Hepatic stellate cell (primary cell): ENCODE results near the gene SH3BP1.
"Not testable (repeated sequence)": the region's sequence is repeated elsewhere in the genome, so short reads cannot be mapped to it uniquely, and the experiment has no call there.

ENCODE experiments used
- DNase-seq: peaks from one replicate; pipeline ENCODE4 v3.0.0; 2011; ENCODE audit warnings: low spot score

SH3BP1 gene

GRCh38 chr22:37633625-37634416 is 5.6 kb upstream of the SH3BP1 start:
- peak; percentile 94 for DNase-seq

DNA sequence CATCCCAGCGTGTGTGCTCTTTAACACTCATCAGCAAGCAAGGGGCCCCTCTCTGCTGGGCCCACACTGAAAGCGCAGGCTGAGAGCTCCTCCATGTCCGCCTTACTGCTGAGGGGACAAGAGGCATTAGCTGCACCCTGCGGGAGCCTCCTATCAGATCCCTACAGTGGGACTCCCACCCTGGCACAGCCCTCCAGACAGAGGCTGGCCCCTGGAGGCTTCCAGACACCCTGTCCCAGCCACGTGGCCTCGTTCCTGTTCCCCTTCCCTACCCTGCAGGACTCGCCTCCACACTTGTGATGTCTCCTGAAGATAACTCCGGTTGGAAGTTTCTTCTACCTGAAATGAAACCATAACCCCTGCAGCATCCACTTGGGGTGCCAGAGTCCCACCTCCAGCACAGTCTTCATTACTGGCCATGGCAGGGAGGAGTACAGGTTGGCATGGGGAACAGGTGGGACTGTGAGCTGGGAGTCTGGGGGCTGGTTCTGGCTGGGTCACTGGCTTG is 5.0 kb upstream of the SH3BP1 start:
- no peak for DNase-seq

GRCh38 chr22:37635157-37635556 is 4.3 kb upstream of the SH3BP1 start:
- no peak for DNase-seq

DNA sequence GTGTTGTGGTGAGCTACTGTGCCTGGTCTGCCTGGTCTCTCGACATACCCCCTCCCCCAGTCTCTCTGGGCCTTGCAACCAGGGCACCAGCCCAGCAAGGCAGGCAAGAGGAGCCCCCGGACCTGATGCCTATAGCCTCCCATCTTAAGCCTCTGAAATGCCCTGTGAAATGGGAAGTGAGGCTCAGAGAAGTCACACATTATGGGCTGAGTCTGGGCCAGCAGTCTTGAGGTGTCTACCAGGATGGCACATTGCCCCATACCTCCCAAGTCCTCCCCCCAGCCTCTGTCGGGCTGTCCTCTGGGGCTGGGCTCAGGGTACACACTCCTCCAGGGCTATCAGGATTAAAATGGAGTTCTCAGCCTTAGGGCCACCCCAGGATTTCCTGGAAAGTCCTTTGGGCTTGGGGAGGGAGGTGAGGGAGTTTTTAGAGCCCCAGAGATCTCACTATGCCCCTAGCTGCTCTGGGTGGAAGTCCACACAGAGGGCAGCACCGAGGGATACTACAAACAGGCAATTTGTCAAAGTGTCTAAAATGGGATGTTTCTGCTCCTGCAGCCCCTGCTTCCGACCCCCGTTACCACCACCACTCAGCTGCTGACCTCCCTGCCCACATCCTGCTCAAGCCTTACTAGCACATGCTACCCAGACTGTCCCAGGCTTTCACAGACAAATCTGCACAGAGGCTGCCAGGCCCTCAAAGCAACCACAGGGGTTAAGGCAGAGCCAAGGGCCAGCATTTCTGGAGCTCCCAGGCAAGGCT is 3.1 kb upstream of the SH3BP1 start:
- peak; percentile 81 for DNase-seq

DNA sequence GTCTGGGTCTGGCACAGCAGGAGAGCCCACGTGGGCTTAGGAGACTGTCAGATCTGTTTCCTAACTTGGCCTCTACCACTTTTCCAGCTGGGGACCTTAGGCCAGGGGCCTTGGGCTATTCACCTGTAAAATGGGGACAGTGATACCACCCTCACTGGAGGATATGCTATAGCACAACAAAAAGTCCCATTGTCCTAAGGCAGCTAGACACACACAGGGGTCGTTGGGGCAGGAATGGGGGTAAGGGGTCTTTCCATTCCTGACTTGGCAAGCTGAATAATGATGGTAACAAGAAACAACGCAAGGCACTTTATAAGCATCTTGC is 2.6 kb upstream of the SH3BP1 start:
- DNase-seq, result no peak

DNA sequence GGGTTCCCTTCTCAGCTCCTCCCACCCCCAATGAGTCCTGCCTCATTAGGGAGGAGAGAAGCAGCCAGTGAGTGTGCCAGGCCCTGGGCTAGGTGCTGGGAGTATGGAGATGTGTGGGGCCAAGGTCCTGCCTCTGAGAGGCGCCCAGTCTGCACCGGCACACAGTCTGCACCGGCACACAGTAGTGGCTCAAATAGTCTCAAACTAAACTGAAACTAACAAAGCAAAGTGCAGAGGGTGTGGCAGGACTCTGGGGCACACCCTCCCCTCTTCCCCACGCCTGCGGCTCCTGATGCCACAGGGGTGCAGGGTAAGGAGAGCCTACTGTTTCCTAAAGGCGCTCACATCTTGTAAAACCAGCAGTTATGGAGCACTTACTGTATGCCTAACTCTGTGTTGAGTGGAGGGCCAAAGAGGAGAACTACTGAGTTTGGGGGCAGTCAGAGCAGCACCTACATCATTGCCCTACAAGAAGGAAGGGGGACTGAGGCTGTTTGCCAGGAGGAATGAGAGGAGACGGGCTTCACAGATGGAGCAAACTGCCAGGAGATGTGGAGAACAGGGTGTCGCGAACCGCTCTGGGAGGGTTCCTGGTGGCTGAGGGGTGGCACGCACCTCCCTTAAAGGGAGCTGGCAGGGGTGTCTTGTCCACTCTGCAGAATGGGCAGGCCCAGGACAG is 939 bp upstream of the SH3BP1 start:
- DNase-seq, result no peak

DNA sequence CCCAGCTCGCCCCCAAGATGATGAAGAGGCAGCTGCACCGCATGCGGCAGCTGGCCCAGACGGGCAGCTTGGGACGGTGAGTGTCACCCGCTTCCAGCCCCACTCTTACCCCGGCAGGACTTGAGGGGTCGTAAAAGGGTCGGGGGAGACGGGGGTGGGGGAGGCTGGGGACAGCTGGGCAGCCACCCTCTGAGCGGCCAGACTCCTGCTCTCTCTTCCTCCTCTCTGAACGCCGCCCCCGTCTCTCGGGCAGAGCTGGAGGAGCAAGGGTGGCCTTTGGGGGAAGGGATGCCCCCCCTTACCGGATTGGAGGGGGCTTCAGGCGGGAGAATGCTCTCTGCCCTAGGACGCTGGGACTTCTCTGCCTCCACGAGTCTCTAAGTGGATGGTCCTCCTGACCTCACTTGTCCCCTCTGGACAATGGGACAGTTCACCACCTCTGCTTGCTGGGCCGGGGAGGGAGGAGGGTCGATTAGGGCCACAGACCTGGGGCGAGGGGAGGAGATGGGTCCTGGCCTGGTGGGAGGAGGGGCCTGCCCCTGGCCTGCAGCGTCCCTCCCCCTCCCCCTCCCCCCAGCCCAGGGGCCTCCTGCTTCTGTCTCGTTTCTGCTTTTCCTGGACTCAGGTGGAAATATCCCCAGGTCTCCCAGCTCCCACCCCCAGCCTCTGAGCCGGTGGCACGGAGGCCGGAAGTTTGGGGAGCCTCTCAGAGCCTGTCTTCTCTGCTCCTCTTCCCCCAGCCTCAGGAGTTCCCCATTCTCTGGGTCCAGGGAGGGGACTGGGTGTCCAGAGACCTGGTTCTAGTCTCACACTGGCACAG is 512 bp downstream of the SH3BP1 start:
- DNase-seq, result no peak

DNA sequence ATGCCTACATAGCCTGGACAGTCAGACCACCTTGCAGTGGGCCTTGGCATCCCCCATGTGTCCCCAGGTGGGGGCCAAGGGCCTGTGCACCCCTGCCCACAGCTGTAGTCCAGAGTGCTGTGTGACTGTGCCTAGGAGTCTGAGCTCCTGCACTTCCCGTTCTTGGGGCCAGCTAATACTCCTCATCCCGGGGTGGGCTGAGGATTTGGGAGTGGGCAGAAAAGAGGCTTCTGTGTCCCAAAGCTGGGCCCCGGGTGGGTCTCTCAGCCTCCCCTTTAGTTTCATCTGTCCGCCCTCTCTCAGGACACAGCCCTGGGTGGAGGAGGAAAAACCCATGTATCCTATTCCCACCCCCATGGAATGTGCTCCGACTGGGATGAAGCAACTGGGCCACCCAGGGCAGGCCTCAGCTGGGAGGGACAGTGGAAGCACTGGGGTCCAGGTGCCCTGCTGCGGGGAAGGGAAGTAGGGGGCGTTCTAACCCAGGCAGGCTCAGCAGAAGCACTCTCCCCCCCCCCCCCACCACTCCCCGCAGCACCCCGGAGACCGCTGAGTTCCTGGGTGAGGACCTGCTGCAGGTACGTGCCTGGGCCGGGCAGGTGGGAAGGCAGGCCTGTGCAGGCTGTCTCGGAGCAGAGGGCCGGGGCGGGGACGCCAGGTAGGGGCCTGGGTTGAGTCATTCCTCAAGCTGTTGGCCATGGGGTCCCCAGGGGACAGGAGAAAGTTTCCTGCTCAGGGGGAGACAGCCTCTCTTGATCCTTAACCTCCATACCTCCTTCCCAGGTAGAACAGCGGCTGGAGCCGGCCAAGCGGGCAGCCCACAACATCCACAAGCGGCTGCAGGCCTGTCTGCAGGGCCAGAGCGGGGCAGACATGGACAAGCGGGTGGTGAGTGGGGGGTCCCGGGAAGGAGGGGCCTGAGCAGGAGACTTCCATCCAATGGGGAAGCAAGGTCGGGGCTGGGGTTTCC is 1.4 kb downstream of the SH3BP1 start:
- DNase-seq, result no peak

DNA sequence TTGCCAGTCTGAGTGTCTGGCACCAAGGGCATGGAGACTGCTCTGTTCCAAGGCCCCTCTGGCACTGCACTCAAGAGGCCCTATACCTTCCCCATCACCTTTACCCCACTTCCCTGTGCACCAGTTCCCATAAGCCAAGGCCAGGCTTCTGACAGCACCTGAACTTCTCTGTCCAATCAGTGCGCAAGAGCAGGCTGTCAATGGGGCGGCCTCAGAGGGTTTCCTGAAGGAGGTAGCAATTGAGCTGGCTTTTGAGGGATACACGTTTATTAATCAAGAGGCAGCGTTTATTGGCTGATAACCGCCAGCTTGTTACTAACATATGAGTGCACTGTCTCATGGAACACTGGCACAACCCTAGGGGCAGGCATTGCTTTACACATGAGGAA is 2.1 kb downstream of the SH3BP1 start:
- no peak for DNase-seq

GRCh38 chr22:37643225-37643847 is 3.9 kb downstream of the SH3BP1 start:
- peak; percentile 91 for DNase-seq

DNA sequence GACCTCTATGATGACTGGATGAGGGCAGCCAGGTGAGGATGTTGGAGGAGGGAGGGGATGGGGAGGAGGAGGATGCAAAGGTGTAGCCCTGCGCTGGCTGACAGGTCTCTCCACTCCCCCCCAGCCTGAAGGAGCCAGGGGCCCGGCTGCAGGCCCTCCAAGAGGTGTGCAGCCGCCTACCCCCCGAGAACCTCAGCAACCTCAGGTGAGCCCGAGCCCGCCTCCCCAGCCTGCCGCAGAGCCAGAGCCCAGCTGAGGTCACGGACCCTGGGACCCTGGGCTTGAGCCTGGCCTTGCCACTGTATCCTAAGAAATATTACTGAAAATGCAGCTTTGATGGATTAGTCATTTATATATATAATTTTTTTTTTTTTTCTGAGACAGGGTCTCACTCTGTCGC is 7.8 kb downstream of the SH3BP1 start:
- DNase-seq, result no peak

GRCh38 chr22:37647928-37648327 is 8.5 kb downstream of the SH3BP1 start:
- no peak for DNase-seq

DNA sequence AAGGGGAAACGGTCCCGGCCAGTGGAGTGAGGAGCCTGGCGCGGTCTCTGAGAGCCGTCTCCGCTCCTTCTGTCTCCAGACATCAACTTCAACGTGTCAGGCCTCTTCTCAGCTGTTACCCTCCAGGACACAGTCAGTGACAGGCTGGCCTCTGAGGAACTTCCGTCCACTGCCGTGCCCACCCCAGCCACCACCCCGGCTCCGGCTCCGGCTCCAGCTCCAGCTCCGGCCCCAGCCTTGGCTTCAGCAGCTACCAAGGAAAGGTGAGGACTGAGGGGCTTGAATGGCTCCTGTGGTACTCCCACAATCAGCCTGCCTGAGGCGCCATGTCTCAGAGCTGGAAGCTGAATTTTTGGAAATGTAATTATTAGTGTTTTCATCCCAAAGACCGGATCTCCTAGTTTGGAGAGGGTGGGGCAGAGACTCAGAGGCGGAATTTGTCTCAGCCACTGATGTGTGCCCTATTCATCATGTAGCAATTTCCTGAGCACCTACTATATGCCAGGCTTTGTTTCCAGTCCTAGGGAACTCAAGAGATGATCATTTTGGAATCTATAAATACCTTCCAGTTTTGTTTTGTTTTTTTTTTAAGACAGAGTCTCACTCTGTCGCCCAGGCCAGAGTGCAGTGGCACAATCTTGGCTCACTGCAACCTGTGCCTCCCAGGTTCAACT is 11.1 kb downstream of the SH3BP1 start:
- no peak for DNase-seq

DNA sequence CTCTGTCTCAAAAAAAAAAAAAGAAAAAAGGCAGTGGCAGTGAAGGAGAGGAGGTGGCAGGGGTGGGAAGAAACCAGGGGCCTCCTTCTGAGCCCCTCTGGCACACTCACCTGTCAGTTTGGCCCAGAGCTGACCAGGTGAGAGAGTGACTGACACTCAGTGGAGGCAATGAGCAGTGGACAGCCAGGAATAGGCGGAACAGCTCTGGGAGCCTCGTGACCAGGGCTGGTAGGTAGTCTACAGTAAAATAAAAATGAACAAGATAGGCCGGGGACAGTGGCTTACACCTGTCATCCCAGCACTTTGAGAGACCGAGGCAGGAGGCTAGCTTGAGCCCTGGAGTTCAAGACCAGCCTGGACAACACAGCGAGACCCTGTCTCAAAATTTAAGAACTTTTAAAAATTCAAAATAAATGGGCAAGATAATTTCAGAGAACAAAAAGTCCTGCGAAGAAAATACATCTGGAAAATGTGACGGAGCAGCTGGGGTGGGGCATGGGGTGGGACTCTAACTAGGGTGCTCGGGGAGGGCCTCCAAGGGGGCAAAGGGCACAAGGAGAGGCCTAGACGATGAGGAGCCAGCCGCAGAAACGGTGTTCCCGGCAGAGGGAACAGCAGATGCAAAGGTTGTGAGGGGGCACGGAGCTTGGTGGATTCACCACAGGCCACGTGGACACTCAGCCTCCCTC is 15.2 kb downstream of the SH3BP1 start:
- no peak for DNase-seq

GRCh38 chr22:37655252-37655563 is 15.7 kb downstream of the SH3BP1 start:
- DNase-seq, result no peak

DNA sequence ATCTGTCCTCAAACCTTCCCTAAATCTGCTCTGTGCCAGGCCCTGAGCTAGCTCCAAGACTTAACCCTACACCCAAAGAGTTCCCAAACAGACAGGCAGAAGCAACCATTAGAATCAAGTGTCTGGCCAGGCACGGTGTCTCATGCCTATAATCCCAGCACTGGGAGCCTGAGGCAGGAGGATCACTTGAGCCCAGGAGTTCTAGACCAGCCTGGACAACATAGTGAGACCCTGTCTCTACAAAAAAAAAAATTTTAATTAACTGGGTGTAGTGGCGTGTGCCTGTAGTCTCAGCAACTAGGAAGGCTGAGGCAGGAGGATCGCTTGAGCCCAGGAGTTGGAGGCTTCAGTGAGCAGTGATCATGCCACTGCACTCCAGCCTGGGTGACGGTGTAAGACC is 17.1 kb downstream of the SH3BP1 start:
- not testable (repeated sequence) for DNase-seq

- DNase-seq, result peak; percentile 59
These were observed 18.2 kb downstream of the SH3BP1 start for GRCh38 chr22:37657590-37658132.

- DNase-seq, result peak; percentile 100
These were observed 18.9 kb downstream of the SH3BP1 start, which contains the start of gene PDXP for GRCh38 chr22:37658133-37659065. TSS of gene PDXP (plus strand) at chr22:37658723. CDS start at chr22:37658783, 60 bp downstream.
